ENCODE data around the gene FNBP1. TPM values are rescaled to one million over a fixed set of nuclear protein-coding genes. Genes with fewer than 3 reads are reported as not detected.

Gene FNBP1
- total and polyA plus RNA-seq, 2 of the 13 experiments (the other 11 are each of a cell fraction or from before 2014, with no cell fraction given): 5.4 to 19.5 TPM

GRCh38 chr9:130053504-130054324, 10.7 kb upstream of the FNBP1 start, which contains the start of gene GPR107 (continued):
- TF ChIP-seq, protein P1, sequence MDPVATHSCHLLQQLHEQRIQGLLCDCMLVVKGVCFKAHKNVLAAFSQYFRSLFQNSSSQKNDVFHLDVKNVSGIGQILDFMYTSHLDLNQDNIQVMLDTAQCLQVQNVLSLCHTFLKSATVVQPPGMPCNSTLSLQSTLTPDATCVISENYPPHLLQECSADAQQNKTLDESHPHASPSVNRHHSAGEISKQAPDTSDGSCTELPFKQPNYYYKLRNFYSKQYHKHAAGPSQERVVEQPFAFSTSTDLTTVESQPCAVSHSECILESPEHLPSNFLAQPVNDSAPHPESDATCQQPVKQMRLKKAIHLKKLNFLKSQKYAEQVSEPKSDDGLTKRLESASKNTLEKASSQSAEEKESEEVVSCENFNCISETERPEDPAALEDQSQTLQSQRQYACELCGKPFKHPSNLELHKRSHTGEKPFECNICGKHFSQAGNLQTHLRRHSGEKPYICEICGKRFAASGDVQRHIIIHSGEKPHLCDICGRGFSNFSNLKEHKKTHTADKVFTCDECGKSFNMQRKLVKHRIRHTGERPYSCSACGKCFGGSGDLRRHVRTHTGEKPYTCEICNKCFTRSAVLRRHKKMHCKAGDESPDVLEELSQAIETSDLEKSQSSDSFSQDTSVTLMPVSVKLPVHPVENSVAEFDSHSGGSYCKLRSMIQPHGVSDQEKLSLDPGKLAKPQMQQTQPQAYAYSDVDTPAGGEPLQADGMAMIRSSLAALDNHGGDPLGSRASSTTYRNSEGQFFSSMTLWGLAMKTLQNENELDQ (CRISPR knock-in tag; IDR thresholded peaks at IDR 0.05; ENCODE audit: borderline replicate concordance): no peak
- TF ChIP-seq SP140L (CRISPR knock-in tag; IDR thresholded peaks at IDR 0.05; ENCODE audit: borderline replicate concordance): peak; percentile 88; the same call in 1 of the 2 replicates
- TF ChIP-seq BATF2 (CRISPR knock-in tag; IDR thresholded peaks at IDR 0.05): no peak
- TF ChIP-seq, protein P2, sequence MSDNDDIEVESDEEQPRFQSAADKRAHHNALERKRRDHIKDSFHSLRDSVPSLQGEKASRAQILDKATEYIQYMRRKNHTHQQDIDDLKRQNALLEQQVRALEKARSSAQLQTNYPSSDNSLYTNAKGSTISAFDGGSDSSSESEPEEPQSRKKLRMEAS (IDR thresholded peaks at IDR 0.05): peak; percentile 61
- no peak for TF ChIP-seq FOXK2 (IDR thresholded peaks at IDR 0.05)
- TF ChIP-seq, protein P3, sequence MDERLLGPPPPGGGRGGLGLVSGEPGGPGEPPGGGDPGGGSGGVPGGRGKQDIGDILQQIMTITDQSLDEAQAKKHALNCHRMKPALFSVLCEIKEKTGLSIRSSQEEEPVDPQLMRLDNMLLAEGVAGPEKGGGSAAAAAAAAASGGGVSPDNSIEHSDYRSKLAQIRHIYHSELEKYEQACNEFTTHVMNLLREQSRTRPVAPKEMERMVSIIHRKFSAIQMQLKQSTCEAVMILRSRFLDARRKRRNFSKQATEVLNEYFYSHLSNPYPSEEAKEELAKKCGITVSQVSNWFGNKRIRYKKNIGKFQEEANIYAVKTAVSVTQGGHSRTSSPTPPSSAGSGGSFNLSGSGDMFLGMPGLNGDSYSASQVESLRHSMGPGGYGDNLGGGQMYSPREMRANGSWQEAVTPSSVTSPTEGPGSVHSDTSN (CRISPR knock-in tag; IDR thresholded peaks at IDR 0.05): no peak
- no peak; the same call in 1 of the 2 replicates for TF ChIP-seq ZKSCAN8 (CRISPR knock-in tag; IDR thresholded peaks at IDR 0.05; ENCODE audit: borderline replicate concordance)
- TF ChIP-seq TCF12 (IDR thresholded peaks at IDR 0.05): no peak
- peak; percentile 42; the same call in 1 of the 2 replicates for TF ChIP-seq TCF12 (CRISPR knock-in tag; IDR thresholded peaks at IDR 0.05)
- TF ChIP-seq DZIP1 (CRISPR knock-in tag; IDR thresholded peaks at IDR 0.05): 0 out of 2 replicates have a peak, but pooled peaks have one; percentile 50
- TF ChIP-seq CENPX (CRISPR knock-in tag; IDR thresholded peaks at IDR 0.05): no peak
- peak; percentile 62 for TF ChIP-seq ZBED4 (CRISPR knock-in tag; IDR thresholded peaks at IDR 0.05; ENCODE audit: borderline replicate concordance)
- peak; percentile 10; the same call in 1 of the 2 replicates for TF ChIP-seq SOX5 (CRISPR knock-in tag; IDR thresholded peaks at IDR 0.05; ENCODE audit: borderline replicate concordance)
- TF ChIP-seq MXD4 (CRISPR knock-in tag; IDR thresholded peaks at IDR 0.05): no peak; the same call in 1 of the 2 replicates
- TF ChIP-seq CBFB (CRISPR knock-in tag; IDR thresholded peaks at IDR 0.05): peak; percentile 78; the same call in 1 of the 2 replicates
- no peak for TF ChIP-seq ZC3H13 (CRISPR knock-in tag; IDR thresholded peaks at IDR 0.05)
